ENCODE results near the gene OPRL1.

Gene OPRL1

DNA sequence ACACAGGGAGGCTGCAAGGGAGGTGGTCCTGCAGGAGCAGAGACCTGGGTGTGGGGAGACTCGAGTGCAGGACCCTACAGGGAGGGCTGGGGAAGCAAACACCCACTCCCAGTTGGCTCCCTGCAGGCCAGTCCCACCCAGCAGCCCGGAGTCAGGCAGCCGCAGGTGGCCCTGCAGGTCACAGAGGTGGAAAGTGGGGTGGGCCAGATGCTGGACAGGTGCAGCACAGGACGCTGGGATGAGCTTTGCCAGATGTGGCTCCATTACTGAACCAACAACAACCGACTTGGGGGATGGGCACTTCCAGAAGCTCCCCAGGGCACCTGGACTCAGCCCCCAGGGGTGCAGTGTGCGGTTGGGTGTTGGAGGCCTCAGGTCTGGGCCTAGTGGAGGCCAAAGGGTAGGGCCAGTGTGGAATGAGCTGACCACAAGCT lies 57.7 kb downstream of the OPRL1 start:
- no peak for DNase-seq (ENCODE audit: insufficient read length, low spot score)
- TF ChIP-seq POLR2A (IDR thresholded peaks at IDR 0.05; ENCODE audit: low read depth, low read length), result no peak
- no peak for FAIRE-seq

DNA sequence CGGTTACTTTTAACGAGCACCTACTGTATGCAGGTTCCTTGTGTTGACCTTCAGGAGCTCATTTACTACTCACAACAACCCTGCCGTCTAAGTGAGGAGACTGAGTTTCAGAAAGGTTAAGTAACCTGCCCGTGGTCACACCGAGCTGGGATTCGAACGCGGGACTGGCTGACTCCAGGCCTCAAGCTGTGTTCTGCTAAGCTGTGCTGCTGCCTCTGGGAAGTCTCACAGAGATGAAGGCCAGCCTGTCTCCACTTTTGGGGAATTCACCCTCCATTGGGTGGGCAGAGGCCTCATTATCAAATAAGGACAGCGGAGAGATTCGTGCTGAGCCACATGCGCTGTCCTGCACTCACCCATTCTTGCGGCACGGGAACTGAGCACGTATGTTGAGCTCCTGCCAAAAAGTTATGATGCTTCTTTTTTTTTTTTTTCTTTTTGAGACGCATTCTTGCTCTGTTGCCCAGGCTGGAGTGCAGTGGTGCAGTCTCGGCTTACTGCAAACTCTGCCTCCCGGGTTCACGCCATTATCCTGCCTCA lies 58.5 kb downstream of the OPRL1 start:
- FAIRE-seq, result no peak
- TF ChIP-seq POLR2A (IDR thresholded peaks at IDR 0.05; ENCODE audit: low read depth, low read length), result no peak
- no peak for DNase-seq (ENCODE audit: insufficient read length, low spot score)

DNA sequence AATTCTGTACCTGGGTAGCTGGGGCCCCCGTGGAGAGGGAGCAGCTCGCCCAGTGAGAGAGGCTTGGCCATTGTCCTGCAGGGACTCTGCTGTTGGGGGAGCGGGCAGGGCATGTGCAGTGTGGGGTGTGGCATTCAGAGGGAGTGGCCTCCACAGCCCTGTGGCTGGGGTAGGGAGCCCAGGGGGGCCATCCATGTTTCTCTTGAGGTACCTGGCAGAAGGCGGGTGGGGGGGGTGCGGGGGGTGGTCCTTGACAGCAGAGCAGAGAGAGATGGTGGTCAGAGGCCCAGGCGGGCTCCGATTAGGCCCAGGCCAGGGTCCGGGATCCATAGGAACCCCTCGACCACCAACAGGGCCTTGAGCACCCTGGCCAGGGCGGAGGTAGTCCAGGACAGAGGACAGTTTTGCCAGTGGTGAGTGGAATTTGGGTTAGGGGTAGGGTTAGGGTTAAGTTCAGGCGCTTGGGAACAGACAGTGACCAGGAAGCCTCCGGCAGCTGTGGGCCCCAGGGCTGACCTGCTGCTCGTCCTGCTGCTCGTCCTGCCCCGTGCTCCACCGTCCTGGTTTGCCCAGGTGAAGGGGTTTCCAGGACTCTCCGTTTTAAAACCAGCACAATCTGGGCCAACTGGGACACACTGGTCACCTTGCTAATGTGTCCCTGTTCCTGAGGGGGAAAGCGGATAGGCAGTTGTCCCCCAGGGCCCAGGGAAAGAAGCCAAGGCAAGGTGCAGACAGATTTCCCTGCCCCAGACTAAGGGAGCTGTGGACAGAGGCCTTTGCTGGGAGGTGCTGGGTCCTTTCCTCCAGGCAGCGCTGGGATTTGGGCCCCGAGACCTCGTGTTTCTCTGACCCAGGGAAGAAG lies 59.5 kb downstream of the OPRL1 start:
- DNase-seq (ENCODE audit: insufficient read length, low spot score) (no peak), FAIRE-seq (no peak)
- no peak for TF ChIP-seq POLR2A (IDR thresholded peaks at IDR 0.05; ENCODE audit: low read depth, low read length)

DNA sequence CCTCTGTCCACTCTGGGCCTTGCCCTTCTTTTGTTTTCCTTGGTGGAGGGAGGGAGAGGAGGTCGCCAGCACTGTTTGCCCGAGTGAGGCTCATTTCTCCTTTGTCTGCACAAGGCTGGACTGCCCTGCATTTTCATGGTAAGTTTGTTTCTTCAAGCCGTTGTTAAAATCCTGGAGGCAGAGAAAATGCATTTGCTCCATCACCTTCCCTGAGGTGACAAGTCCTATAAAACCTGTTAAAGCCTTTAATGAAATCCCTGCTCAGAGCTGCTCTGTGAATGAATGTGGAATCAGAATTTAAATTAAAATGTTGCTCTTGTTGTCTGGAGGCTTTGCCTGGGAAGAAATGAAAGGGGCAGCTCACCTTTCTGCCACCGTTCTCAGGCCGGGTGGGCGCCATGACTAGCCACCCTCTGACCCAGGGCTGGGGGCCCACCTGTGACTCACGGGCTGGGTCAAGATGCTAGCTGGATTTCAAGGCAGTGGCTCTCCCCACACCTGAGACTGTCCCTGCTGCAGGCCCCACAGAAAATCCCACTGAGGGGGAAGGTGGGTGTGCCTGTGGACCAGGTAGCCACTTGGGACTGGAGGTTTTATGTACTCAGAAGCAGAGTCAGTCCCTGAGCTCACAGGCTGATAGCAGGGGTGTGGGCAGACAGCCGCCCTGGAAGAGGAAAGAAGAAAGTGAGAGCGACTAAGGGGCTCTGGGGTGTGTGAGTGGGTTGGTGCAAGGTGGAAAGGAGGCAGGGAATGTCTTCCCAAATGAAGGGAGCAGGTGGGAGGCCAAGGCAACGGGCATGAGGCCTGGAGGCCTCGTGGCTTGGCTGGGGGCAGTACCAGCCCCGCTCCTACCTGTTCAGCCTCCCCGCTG lies 60.4 kb downstream of the OPRL1 start:
- no peak for TF ChIP-seq POLR2A (IDR thresholded peaks at IDR 0.05; ENCODE audit: low read depth, low read length)
- DNase-seq (ENCODE audit: insufficient read length, low spot score) (no peak), FAIRE-seq (no peak)

DNA sequence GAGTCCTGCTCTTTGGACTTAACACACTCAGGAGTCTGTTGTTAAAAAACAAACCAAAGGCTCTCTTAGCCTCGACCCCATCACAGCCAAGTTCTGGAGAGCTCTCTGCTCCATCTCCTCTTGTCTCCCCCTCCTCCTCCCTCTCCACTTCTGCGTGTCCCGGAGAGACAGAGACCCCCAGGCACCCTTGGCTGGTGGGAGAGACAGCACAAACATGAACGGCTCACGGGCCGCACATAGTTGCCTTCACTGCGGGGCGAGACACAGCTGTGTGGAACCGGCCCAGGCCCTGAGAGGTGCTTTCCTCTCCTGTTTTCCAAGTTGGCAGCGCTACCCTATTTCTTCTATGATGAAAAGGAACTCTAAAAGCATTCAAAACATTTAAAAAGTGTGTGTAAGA lies 61.1 kb downstream of the OPRL1 start:
- FAIRE-seq (no peak), DNase-seq (ENCODE audit: insufficient read length, low spot score) (no peak)
- no peak for TF ChIP-seq POLR2A (IDR thresholded peaks at IDR 0.05; ENCODE audit: low read depth, low read length)

DNA sequence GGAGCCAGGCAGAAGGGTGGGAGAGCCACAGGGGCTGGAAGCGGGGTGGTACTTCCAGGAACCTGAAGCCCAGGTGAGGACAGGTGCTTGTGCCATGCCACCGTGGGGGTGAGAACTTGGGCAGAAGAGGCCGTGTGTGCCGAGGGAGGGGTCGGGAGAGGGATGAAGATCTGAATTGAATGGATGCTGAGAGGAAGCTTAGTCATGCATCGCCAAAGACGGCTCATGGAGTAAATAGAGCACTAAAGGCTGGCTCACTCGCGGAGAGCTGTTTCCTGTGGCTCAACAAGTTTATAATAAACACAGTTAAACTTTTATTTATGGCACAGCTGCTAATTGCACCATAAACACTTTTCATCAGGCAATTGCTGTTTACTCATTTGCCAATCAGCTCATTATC lies 62.7 kb downstream of the OPRL1 start:
- no peak for TF ChIP-seq POLR2A (IDR thresholded peaks at IDR 0.05; ENCODE audit: low read depth, low read length)
- FAIRE-seq (no peak), DNase-seq (ENCODE audit: insufficient read length, low spot score) (no peak)

DNA sequence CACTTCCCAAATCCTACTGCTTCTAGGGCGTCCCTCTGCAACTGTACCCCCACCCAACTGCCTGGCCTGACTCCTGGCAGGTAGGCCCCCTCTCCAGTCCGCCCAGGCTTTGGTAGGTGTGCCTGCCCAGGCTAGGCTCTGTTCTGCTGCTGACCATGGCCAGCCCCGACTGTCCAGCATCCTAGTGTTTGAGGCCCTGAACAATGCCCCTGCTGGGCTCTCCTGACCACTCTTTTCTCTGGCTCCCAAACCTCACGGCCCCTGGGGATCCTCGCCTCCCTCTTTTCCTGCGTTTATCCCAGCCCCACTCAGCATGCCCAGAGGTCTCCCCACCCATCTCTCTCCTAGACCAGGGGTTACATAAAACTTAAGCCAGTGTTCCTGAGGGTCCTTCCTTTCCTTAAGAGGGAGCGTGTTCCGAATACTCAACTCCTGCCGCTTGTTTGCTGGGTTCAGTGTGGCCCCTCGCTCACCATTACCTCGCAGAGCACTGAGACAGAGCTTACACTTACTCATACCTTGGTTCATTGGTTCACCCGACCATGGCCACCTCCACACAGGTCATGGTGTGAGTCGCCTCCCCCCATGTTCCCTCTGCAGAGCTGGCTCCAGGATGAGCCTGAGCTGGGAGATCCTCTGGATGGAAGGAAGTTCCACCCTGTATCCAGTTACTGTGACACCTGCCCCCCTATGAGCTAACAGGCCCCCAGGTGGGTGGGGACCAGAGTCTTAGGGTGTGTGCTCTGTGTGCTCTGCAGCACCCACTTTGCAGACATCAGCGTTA lies 63.3 kb downstream of the OPRL1 start:
- DNase-seq (ENCODE audit: insufficient read length, low spot score) (no peak), FAIRE-seq (no peak)
- TF ChIP-seq POLR2A (IDR thresholded peaks at IDR 0.05; ENCODE audit: low read depth, low read length), result no peak

DNA sequence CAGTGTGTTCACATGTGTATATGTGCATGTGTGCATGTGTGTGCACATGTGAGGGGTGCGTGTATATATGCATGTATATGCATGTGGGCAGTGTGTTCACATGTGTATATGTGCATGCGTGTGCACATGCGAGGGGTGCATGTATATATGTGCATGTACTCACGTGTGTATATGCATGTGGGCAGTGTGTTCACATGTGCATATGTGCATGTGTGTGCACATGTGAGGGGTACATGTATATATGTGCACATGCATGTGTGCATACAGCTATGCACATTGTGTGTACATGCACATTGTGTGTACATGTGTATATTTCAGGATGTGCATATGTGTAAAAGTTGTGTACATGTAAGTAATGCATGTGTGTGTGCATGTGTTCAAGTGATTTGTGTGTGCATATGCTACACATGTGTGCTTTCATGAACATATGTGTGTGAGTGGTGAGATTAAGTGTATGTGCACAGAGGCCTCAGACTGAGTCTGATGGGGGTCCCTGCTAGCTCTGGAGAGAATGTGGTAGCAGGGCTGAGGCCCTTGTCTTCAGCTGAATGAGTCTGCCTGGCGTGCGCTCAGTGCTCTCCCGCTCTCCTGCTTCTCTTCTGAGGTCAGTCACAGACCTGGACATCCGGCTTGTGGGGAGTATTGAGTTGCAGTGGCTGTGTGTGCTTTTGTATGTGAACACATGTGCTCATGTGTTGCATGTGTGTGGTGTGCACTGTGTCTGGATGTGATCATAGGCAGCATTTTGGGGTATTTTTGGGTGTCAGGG lies 64.4 kb downstream of the OPRL1 start:
- FAIRE-seq (no peak), DNase-seq (ENCODE audit: insufficient read length, low spot score) (no peak)
- no peak for TF ChIP-seq POLR2A (IDR thresholded peaks at IDR 0.05; ENCODE audit: low read depth, low read length)

DNA sequence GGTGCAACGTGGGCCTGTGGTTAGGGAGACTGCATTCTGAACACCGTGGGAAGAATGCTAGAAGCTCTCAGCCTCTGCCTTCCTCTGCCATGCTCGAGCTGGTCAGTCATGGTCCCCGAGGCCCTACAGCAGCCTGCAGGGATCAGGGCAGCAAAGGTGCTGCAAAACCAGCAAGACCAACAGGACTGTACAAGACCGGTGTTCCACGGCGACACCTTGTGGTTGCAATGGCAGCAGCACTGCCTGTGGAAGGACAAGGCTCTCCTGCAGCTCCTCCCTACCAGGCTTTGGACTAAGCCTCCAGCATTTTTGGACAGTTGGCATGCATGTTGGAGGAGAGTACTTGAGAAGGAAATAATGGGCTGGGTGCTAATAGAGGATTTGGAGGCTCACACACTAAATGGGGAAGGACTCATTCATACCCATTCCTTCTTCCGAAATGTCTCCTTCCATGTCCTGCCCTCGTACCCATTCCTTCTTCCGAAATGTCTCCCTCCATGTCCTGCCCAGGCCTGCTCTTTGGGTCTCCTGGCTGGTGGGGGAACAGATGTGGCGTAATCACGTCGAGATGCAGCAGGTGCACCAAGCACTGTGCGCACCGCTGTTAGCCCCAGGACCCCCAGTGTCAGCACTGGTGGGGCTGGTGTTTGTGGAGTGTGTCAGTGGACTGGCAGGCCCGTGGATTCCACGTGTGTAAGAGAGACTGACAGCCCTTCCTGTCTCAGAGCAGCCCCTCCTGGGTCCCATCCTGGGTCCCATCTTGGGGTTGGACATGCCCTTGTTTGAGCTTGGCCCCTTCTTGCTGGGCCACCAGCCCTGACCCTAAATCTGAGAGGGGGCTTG lies 65.8 kb downstream of the OPRL1 start:
- DNase-seq (ENCODE audit: insufficient read length, low spot score), result no peak
- FAIRE-seq, result no peak
- no peak for TF ChIP-seq POLR2A (IDR thresholded peaks at IDR 0.05; ENCODE audit: low read depth, low read length)

DNA sequence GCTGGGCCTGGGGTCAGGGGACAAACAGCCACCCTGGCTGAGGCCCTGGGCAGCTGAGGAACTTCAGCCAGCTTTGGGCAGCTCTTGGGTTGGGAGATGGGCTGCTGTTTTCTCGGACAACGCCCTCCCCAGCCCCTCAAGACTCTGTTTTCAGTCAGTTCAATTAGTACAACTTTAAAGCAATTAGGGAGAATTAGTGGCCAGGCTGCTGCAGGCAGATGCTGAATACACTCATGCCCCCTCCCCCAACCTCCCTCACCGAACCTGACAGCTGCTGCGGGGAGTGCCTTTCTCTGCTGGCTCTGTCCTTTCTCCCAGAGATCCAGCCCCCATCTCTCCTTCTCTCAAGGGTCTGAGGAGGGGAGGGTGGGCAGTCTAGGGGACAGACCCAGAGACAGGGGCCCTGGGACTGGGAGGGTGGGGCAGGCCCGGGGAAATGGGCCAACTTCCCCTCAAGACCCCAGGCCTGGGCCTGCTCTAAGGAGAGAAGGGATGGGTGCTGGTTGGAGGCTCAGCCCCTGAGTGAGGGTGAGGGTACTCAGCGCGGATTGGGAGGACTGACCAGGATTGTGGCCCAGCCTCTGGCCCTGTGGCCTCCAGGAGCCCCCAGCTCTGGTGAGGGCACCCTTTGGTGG lies 66.5 kb downstream of the OPRL1 start:
- FAIRE-seq (no peak), DNase-seq (ENCODE audit: insufficient read length, low spot score) (no peak)
- no peak for TF ChIP-seq POLR2A (IDR thresholded peaks at IDR 0.05; ENCODE audit: low read depth, low read length)

DNA sequence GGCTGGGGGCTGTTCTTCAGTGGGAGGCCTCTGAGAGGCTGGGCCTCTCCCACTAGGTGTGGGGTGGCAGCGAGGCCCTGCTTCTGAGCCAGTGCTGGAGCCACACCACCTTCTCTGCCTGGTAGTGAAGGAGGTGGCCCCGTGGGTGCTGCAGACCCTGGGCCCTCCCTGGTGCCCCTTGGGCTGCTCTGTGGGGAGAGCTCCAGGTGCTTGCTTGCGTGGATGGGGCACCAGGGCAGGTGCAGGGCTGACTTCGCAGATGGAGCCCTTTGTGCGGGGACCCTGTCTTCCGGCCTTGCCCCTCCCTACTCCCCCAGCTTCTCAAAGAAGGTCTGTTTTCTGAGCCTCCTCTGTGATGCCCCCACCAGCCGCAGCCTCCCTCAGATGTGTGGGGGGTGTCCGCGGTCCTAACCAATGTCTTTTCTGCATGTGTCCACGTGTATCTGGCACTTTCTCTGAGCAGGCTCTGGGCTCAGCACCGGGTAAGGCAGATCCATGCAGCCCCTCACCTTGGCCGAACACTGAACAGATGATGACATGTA lies 67.1 kb downstream of the OPRL1 start:
- DNase-seq (ENCODE audit: insufficient read length, low spot score) (no peak), FAIRE-seq (no peak)
- no peak for TF ChIP-seq POLR2A (IDR thresholded peaks at IDR 0.05; ENCODE audit: low read depth, low read length)

Measured in H54 (cell line).